H9 (cell line): ENCODE data around the gene PTPA. TPM values are rescaled to one million over a fixed set of nuclear protein-coding genes. Genes with fewer than 3 reads are reported as not detected.

ENCODE experiments used
- DNase-seq: peaks from one replicate; pipeline ENCODE4 v3.0.0-alpha.2; 2017
- H2AFZ ChIP-seq: one replicate; pipeline ENCODE4 v1.6.1; 2013; ENCODE audit warnings: mild to moderate bottlenecking, low read length, control low read depth, moderate library complexity
- H2AK5ac ChIP-seq: 2 replicates; pipeline ENCODE4 v1.6.1; 2013; ENCODE audit warnings: low read length, control low read depth, mixed read lengths; ENCODE audit not compliant: insufficient read length
- H2BK120ac ChIP-seq: one replicate; pipeline ENCODE4 v1.6.1; 2013; ENCODE audit warnings: low read depth, mild to moderate bottlenecking, low read length, control low read depth, inconsistent platforms; ENCODE audit not compliant: poor library complexity, severe bottlenecking
- H2BK12ac ChIP-seq: 2 replicates; pipeline ENCODE4 v1.6.1; 2013; ENCODE audit warnings: low read length, control low read depth, mixed read lengths, low read depth; ENCODE audit not compliant: insufficient read length
- H2BK15ac ChIP-seq: 2 replicates; pipeline ENCODE4 v1.6.1; 2013; ENCODE audit warnings: low read depth, low read length, control low read depth
- H2BK20ac ChIP-seq: one replicate; pipeline ENCODE4 v1.6.1; 2013; ENCODE audit warnings: low read depth, mild to moderate bottlenecking, low read length, control low read depth, inconsistent platforms; ENCODE audit not compliant: poor library complexity, severe bottlenecking
- H2BK5ac ChIP-seq: 2 replicates; pipeline ENCODE4 v1.6.1; 2013; ENCODE audit warnings: low read length, control low read depth, mixed read lengths; ENCODE audit not compliant: insufficient read length
- H3K14ac ChIP-seq: 2 replicates; pipeline ENCODE4 v1.6.1; 2013; ENCODE audit warnings: low read length, control low read depth; ENCODE audit not compliant: insufficient read depth
- H3K18ac ChIP-seq: 2 replicates; pipeline ENCODE4 v1.6.1; 2013; ENCODE audit warnings: low read depth, mild to moderate bottlenecking, mixed read lengths, low read length, control low read depth; ENCODE audit not compliant: insufficient read length
- H3K23ac ChIP-seq: 2 replicates; pipeline ENCODE4 v1.6.1; 2013; ENCODE audit warnings: low read length, control low read depth, mixed read lengths, low read depth; ENCODE audit not compliant: insufficient read length
- H3K23me2 ChIP-seq: 2 replicates; pipeline ENCODE4 v1.6.1; 2013; ENCODE audit warnings: low read depth, mild to moderate bottlenecking, mixed read lengths, low read length, control low read depth; ENCODE audit not compliant: insufficient read length, poor library complexity, severe bottlenecking
- H3K27ac ChIP-seq: 2 replicates; pipeline ENCODE4 v1.5.1; 2013; ENCODE audit warnings: low read length, control low read depth, mixed read lengths, low read depth; ENCODE audit not compliant: insufficient read length
- H3K27me3 ChIP-seq: 2 replicates; pipeline ENCODE4 v1.6.1; 2013; ENCODE audit warnings: low read length, control low read depth, inconsistent platforms; ENCODE audit not compliant: insufficient read depth
- H3K4ac ChIP-seq: 2 replicates; pipeline ENCODE4 v1.6.1; 2013; ENCODE audit warnings: low read depth, mild to moderate bottlenecking, control low read depth, inconsistent platforms, low read length, moderate library complexity
- H3K4me1 ChIP-seq: 2 replicates; pipeline ENCODE4 v1.6.1; 2013; ENCODE audit warnings: low read length, control low read depth, inconsistent platforms; ENCODE audit not compliant: insufficient read depth
- H3K4me2 ChIP-seq: 2 replicates; pipeline ENCODE4 v1.6.1; 2013; ENCODE audit warnings: low read length, control low read depth, mixed read lengths; ENCODE audit not compliant: insufficient read length, insufficient read depth
- H3K56ac ChIP-seq: 2 replicates; pipeline ENCODE4 v1.6.1; 2013; ENCODE audit warnings: low read depth, mild to moderate bottlenecking, mixed read lengths, low read length, control low read depth; ENCODE audit not compliant: insufficient read length
- H3K79me1 ChIP-seq: 2 replicates; pipeline ENCODE4 v1.6.1; 2013; ENCODE audit warnings: low read depth, mild to moderate bottlenecking, moderate library complexity, low read length, control low read depth, inconsistent platforms; ENCODE audit not compliant: insufficient read depth, poor library complexity, severe bottlenecking
- H3K79me2 ChIP-seq: 2 replicates; pipeline ENCODE4 v1.6.1; 2013; ENCODE audit warnings: low read length, control low read depth, inconsistent platforms; ENCODE audit not compliant: insufficient read depth
- H3K9ac ChIP-seq: 2 replicates; pipeline ENCODE4 v1.6.1; 2013; ENCODE audit warnings: low read length, control low read depth, mixed read lengths; ENCODE audit not compliant: insufficient read length; ENCODE audit errors: extremely low read depth
- H3K9me3 ChIP-seq: one replicate; pipeline ENCODE4 v1.6.1; 2013; ENCODE audit warnings: low read depth, low read length, inconsistent platforms; ENCODE audit not compliant: control insufficient read depth
- H3T11ph ChIP-seq: one replicate; pipeline ENCODE4 v1.6.1; 2013; ENCODE audit warnings: mild to moderate bottlenecking, low read length, control low read depth, inconsistent platforms
- H4K20me1 ChIP-seq: one replicate; pipeline ENCODE4 v1.6.1; 2013; ENCODE audit not compliant: control insufficient read depth, insufficient read length, insufficient read depth
- H4K5ac ChIP-seq: 2 replicates; pipeline ENCODE4 v1.6.1; 2013; ENCODE audit warnings: low read depth, mild to moderate bottlenecking, mixed read lengths, low read length, control low read depth; ENCODE audit not compliant: insufficient read length
- H4K8ac ChIP-seq: replicated peaks from 2 replicates; pipeline ENCODE4 v1.6.1; 2013; ENCODE audit warnings: low read length, control low read depth, mixed read lengths, low read depth; ENCODE audit not compliant: insufficient read length
- H4K91ac ChIP-seq: 2 replicates; pipeline ENCODE4 v1.6.1; 2013; ENCODE audit warnings: low read depth, mild to moderate bottlenecking, moderate library complexity, mixed read lengths, low read length, control low read depth; ENCODE audit not compliant: insufficient read length
- H3K27ac Mint-ChIP-seq, 3 experiments: 2 replicates in 2 of 3; 3 replicates in 1 of 3; pipeline ENCODE4 v1.8.0; 2020 to 2021; ENCODE audit warnings: mixed read lengths in 3 of 3, mild to moderate bottlenecking in 1 of 3, moderate library complexity in 1 of 3
- H3K27me3 Mint-ChIP-seq: 2 replicates; pipeline ENCODE4 v1.8.0; 2021; ENCODE audit warnings: low read depth, mild to moderate bottlenecking, moderate library complexity, mixed read lengths
- H3K36me3 Mint-ChIP-seq, 3 experiments: 2 replicates in 2 of 3; 3 replicates in 1 of 3; pipeline ENCODE4 v1.8.0; 2020 to 2021; ENCODE audit warnings: low read depth in 3 of 3, mixed read lengths in 3 of 3; ENCODE audit not compliant: insufficient read depth in 1 of 3
- H3K4me1 Mint-ChIP-seq, 2 experiments: 2 replicates each; pipeline ENCODE4 v1.8.0; 2020; ENCODE audit warnings: mixed read lengths in 2 of 2
- H3K4me3 Mint-ChIP-seq, 2 experiments: 2 replicates in 1 of 2; 3 replicates in 1 of 2; pipeline ENCODE4 v1.8.0; 2020 to 2021; ENCODE audit warnings: mild to moderate bottlenecking in 2 of 2, mixed read lengths in 2 of 2, moderate library complexity in 1 of 2
- H3K9me3 Mint-ChIP-seq, 2 experiments: 2 replicates in 1 of 2; 3 replicates in 1 of 2; pipeline ENCODE4 v1.8.0; 2020; ENCODE audit warnings: mild to moderate bottlenecking in 2 of 2, mixed read lengths in 2 of 2, moderate library complexity in 1 of 2
- CTCF ChIP-seq: fragments of 200-600 bp; sonication (generic); conservative IDR thresholded peaks from 3 replicates; pipeline ENCODE4 v1.8.0; 2021; ENCODE audit warnings: antibody characterized with exemption, mild to moderate bottlenecking
- WGBS: extraction: QIAGEN DNeasy Blood & Tissue Kit; methylation state at CpG from one replicate; pipeline ENCODE4 v1.1.7; 2013; ENCODE audit warnings: missing lambda C conversion rate, low lambda C conversion rate, mixed read lengths; ENCODE audit not compliant: insufficient read length; ENCODE audit errors: extremely low coverage; 5-methylcytosine and 5-hydroxymethylcytosine counted together
- total RNA-seq: library from RNA; stranded (reverse); gene quantifications from 2 replicates; pipeline ENCODE4 v1.2.1, GENCODE V29; 2021

The PTPA gene
- total RNA-seq, 1 experiment from 2014 or later = 145 TPM

- no peak overlapping the region for H3K27ac ChIP-seq
- peak overlapping the region; percentile 62 to 86; a peak in 3 of 5 replicates for H3K4me3 Mint-ChIP-seq
- H3K36me3 Mint-ChIP-seq = no peaks in the 10 kb centered on the region; a peak in 1 of 7 replicates
- no peak overlapping the region for H3K23ac ChIP-seq
- H4K8ac ChIP-seq = no peak overlapping the region
- H3K79me1 ChIP-seq = no peaks in the 10 kb centered on the region
- H2BK12ac ChIP-seq = no peak overlapping the region
- peaks cover 70% of the 10 kb centered on the region for H3K27me3 Mint-ChIP-seq
- peak overlapping the region; percentile 93 for H3K4me2 ChIP-seq
- H3K4me1 Mint-ChIP-seq = peaks cover 6 to 15% of the 10 kb centered on the region in 2 experiments
- no peak overlapping the region for H2AK5ac ChIP-seq
- no peak overlapping the region for H3T11ph ChIP-seq
- no peaks in the 10 kb centered on the region for H3K79me2 ChIP-seq
- H3K56ac ChIP-seq = no peak overlapping the region
- no peak overlapping the region for H2BK20ac ChIP-seq
- H4K91ac ChIP-seq = no peak overlapping the region
- no peak for DNase-seq
- peaks cover 29% of the 10 kb centered on the region for H3K23me2 ChIP-seq
- H4K20me1 ChIP-seq = no peaks in the 10 kb centered on the region
- H3K18ac ChIP-seq = no peak overlapping the region
- H4K5ac ChIP-seq = no peak overlapping the region
- no peak overlapping the region for H3K4ac ChIP-seq
- H2BK5ac ChIP-seq = no peak overlapping the region
- H3K27me3 ChIP-seq = peaks cover 24% of the 10 kb centered on the region
- WGBS = no CpG with 5 or more reads among the region's 29 CpGs
- no peak overlapping the region for H3K14ac ChIP-seq
- H3K27ac Mint-ChIP-seq = no peak overlapping the region
- H3K9me3 Mint-ChIP-seq = no peaks in the 10 kb centered on the region
- H2BK120ac ChIP-seq = no peak overlapping the region
- H3K9me3 ChIP-seq = no peaks in the 10 kb centered on the region
- no peaks in the 10 kb centered on the region; the same call in 1 of the 2 replicates for H3K4me1 ChIP-seq
- TF ChIP-seq CTCF = no peak
- no peak overlapping the region for H2BK15ac ChIP-seq
- H3K9ac ChIP-seq = no peak overlapping the region
- no peak overlapping the region for H2AFZ ChIP-seq
Observed at GRCh38 chr9:129173296-129174101, 62.3 kb downstream of the PTPA start.
